ENCODE measurements around the gene NPTX2. TPM values are rescaled to one million over a fixed set of nuclear protein-coding genes. Genes with fewer than 3 reads are reported as not detected.

NPTX2 gene
- total RNA-seq, 1 donor from 2014 or later: under 0.01 TPM

DNA sequence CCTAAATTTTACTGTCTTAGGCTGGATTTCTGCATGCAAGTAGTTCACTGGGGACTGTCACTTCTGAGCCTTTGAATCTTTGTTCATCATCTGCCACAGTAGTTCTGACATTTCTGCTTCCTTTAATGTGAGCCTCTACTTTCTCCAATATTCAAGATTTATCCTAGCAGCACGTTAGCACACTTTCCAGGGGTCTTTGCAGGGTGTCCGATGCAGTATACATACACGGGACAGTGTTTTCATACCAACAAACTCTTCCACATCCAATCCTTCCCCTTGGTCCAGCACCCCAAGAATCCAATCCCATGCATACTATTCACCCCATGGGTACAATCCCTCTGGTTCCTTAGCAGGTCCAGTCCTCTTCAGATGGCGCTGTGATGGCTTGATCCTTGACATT is 22.7 kb upstream of the NPTX2 start:
- TF ChIP-seq, protein P1, sequence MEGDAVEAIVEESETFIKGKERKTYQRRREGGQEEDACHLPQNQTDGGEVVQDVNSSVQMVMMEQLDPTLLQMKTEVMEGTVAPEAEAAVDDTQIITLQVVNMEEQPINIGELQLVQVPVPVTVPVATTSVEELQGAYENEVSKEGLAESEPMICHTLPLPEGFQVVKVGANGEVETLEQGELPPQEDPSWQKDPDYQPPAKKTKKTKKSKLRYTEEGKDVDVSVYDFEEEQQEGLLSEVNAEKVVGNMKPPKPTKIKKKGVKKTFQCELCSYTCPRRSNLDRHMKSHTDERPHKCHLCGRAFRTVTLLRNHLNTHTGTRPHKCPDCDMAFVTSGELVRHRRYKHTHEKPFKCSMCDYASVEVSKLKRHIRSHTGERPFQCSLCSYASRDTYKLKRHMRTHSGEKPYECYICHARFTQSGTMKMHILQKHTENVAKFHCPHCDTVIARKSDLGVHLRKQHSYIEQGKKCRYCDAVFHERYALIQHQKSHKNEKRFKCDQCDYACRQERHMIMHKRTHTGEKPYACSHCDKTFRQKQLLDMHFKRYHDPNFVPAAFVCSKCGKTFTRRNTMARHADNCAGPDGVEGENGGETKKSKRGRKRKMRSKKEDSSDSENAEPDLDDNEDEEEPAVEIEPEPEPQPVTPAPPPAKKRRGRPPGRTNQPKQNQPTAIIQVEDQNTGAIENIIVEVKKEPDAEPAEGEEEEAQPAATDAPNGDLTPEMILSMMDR (IDR thresholded peaks at IDR 0.05; ENCODE audit: insufficient read depth, low read length, severe bottlenecking): no peak
- no peaks in the 10 kb centered on the region for H3K27me3 ChIP-seq (ENCODE audit: control insufficient read depth, insufficient read depth, low read length)
- H3K36me3 ChIP-seq (ENCODE audit: control insufficient read depth, insufficient read depth, low read length): no peaks in the 10 kb centered on the region
- no peak for FAIRE-seq
- no peak for DNase-seq (ENCODE audit: low read depth)
- H3K4me3 ChIP-seq (ENCODE audit: low read depth, low read length): no peak overlapping the region

DNA sequence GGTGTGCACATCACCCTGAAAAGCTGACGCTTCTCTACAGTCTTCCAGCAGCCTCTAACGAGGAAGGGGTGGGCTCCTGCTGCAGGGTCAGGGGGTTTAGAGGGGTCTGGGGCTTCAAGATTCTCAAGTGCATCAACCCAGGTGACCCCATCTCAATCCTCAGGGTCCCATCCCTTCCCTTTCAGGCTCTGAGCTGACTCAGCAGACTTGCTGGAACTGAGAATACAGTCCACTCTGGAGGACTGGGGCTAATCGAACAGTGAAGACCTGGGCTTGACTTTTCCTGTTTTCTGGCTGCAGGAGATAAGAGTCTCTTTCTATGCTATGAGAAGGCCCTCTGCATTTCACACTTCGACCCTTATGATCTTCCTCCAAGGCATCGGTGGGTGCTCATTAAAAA is 22.3 kb upstream of the NPTX2 start:
- H3K4me3 ChIP-seq (ENCODE audit: low read depth, low read length): no peak overlapping the region
- FAIRE-seq (no peak), DNase-seq (ENCODE audit: low read depth) (no peak)
- no peaks in the 10 kb centered on the region for H3K36me3 ChIP-seq (ENCODE audit: control insufficient read depth, insufficient read depth, low read length)
- H3K27me3 ChIP-seq (ENCODE audit: control insufficient read depth, insufficient read depth, low read length): no peaks in the 10 kb centered on the region
- TF ChIP-seq, protein P1 (IDR thresholded peaks at IDR 0.05; ENCODE audit: insufficient read depth, low read length, severe bottlenecking): no peak

DNA sequence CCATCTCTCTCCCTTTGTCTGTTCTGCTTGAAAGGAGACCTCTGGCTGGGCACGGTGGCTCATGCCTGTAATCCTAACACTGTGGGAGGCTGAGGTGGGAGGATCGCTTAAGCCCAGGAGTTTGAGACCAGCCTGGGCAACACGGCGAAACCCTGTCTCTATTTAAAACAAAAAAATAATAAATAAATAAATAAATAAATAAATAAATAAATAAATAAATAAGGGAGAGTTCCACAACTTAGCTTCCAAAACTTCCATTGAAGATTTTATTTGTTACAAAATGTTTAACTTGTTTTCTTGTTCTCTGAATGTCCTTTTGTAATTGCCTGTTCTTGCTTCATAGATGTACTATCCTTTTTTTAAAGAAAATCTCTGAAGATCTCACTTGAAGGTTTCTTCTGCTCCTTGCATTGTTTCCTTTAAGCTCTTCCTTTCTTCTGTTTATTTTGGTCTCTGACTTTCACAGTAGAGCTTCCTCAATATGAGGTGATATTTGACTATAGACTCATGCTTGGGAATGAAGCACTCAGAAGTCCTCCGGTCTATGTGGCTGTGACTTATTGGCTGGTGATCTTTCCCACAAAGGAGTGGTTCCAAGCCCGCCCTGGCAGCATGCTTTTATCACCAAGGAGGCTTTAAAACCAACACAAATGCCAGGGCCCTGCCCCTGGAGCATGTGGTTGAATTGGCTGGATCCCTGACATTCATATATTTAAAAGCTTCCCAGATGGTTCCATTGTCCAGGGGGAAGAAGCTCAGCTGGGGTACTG is 18.1 kb upstream of the NPTX2 start:
- TF ChIP-seq, protein P1 (IDR thresholded peaks at IDR 0.05; ENCODE audit: insufficient read depth, low read length, severe bottlenecking): no peak
- DNase-seq (ENCODE audit: low read depth) (no peak), FAIRE-seq (no peak)
- no peaks in the 10 kb centered on the region for H3K36me3 ChIP-seq (ENCODE audit: control insufficient read depth, insufficient read depth, low read length)
- H3K27me3 ChIP-seq (ENCODE audit: control insufficient read depth, insufficient read depth, low read length): no peaks in the 10 kb centered on the region
- no peak overlapping the region for H3K4me3 ChIP-seq (ENCODE audit: low read depth, low read length)

DNA sequence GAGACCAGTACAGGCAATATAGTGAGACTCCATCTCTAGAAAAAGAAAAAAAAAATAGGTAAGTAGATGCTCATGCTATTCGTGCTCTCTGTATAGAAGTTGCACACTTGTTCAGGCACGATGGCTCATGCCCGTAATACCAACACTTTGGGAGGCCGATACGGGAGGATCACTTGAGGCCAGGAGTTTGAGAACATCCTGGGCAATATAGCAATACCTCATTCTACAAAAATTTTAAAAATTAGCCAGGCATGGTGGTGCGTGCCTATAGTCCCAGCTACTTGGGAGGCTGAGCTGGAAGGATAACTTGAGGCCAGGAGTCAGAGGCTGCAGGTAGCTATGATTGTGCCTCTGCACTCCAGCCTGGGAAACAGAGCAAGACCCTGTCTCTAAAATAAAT is 17.2 kb upstream of the NPTX2 start:
- TF ChIP-seq, protein P1 (IDR thresholded peaks at IDR 0.05; ENCODE audit: insufficient read depth, low read length, severe bottlenecking): no peak
- DNase-seq (ENCODE audit: low read depth) (no peak), FAIRE-seq (no peak)
- H3K27me3 ChIP-seq (ENCODE audit: control insufficient read depth, insufficient read depth, low read length): no peaks in the 10 kb centered on the region
- H3K4me3 ChIP-seq (ENCODE audit: low read depth, low read length): no peak overlapping the region
- H3K36me3 ChIP-seq (ENCODE audit: control insufficient read depth, insufficient read depth, low read length): no peaks in the 10 kb centered on the region

DNA sequence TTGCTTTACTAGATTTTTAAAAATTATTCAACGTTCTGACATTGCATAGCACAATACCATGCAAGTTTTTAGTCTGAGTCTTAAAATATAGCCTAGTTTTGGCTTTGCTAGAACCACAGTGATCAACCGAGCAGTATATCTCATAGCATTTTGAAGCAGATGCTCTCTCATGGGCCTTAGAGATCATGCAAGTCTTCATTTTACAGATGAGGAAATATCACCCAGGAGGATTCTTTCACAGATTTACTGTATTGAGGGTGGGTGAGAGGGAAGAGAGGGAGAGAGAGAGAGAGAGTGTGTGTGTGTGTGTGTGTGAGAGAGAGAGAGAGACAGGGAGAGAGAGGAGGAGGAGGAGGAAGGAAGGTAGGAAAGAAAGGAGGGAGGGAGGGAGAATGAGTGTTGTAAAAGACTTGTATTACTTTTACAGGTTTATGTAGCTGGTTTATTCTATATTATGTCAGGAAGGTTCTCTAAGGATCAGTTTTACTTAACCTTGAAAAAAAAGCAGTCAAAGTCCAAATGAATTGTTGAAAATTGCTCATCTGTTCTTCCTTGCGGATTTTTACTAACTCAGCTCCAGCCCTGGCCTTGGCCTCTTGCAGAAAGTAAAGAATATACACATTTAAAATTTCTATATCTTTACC is 14.2 kb upstream of the NPTX2 start:
- no peak for FAIRE-seq
- no peak for DNase-seq (ENCODE audit: low read depth)
- H3K27me3 ChIP-seq (ENCODE audit: control insufficient read depth, insufficient read depth, low read length): no peaks in the 10 kb centered on the region
- TF ChIP-seq, protein P1 (IDR thresholded peaks at IDR 0.05; ENCODE audit: insufficient read depth, low read length, severe bottlenecking): no peak
- H3K36me3 ChIP-seq (ENCODE audit: control insufficient read depth, insufficient read depth, low read length): no peaks in the 10 kb centered on the region
- H3K4me3 ChIP-seq (ENCODE audit: low read depth, low read length): no peak overlapping the region

All from bronchial epithelial cell (primary cell).